Lower leg skin (tissue), 4 donors: ENCODE results near the gene KLHL17. TPM values are rescaled to one million over a fixed set of nuclear protein-coding genes. Genes with fewer than 3 reads are reported as not detected.

Experiments
- DNase-seq, 2 donors: peaks; one replicate each; pipeline ENCODE4 v3.0.0-alpha.2; 2019; ENCODE audit warnings: low spot score in 2 of 2
- H3K4me3 ChIP-seq: fragments of 200-600 bp; sonication (generic); 2 replicates; pipeline ENCODE4 v1.5.1; 2017; ENCODE audit warnings: mild to moderate bottlenecking, low read depth; ENCODE audit not compliant: poor library complexity, severe bottlenecking
- CTCF ChIP-seq, 3 donors: fragments of 450-650 bp; IDR thresholded peaks; one replicate each; pipeline ENCODE4 v1.5.1; 2016; ENCODE audit warnings: antibody characterized with exemption in 3 of 3, mild to moderate bottlenecking in 3 of 3, moderate library complexity in 2 of 3
- POLR2A ChIP-seq, 2 donors: fragments of 450-650 bp; IDR thresholded peaks; one replicate each; pipeline ENCODE4 v1.6.1; 2016 to 2017; ENCODE audit warnings: antibody characterized with exemption in 2 of 2, mild to moderate bottlenecking in 1 of 2, moderate library complexity in 1 of 2
- WGBS, 2 donors: methylation state at CpG; one replicate each; pipeline ENCODE4 v1.1.5; 2018; 5-methylcytosine and 5-hydroxymethylcytosine counted together
- intact Hi-C: fragments of 100-400 bp; cut with DNase I; formaldehyde crosslinking; loops from one replicate; pipeline ENCODE4 v1.15.0; 2023; ENCODE audit warnings: low total_unique reads
- total RNA-seq, 4 donors: library from RNA; depleted of rRNA; stranded (reverse); fragments of >200 nt; gene quantifications; one replicate each; pipeline ENCODE4 v1.1.0, GENCODE V29; 2016

KLHL17 gene
- total RNA-seq, 4 donors from 2014 or later, result 9.7 to 30.9 (median 16.3) TPM

GRCh38 chr1:914131-914890 is 46.1 kb upstream of the KLHL17 start:
- peak in 1 of 2 donors; percentile 63 for DNase-seq
- intact Hi-C loops, result no loop called here
- no peak for TF ChIP-seq POLR2A (IDR thresholded peaks at IDR 0.05)
- WGBS, 2 donors, result 67 to 73% methylated on average over 16 to 21 of the region's 21 CpGs
- no peak overlapping the region for H3K4me3 ChIP-seq

GRCh38 chr1:914891-915280 is 45.5 kb upstream of the KLHL17 start:
- 60 to 68% methylated on average over 6 of the region's 6 CpGs for WGBS, 2 donors
- no peak overlapping the region for H3K4me3 ChIP-seq
- no peak for TF ChIP-seq POLR2A (IDR thresholded peaks at IDR 0.05)
- no peak for DNase-seq
- intact Hi-C loops, result no loop called here

- H3K4me3 ChIP-seq, result no peak overlapping the region
- TF ChIP-seq CTCF (IDR thresholded peaks at IDR 0.05) (no peak), POLR2A (IDR thresholded peaks at IDR 0.05) (no peak)
- DNase-seq, result peak in 1 of 2 donors; percentile 81
- 74% methylated on average over 28 of the region's 28 CpGs for WGBS, 2 donors
- intact Hi-C loops, result no loop called here
These were observed 44.9 kb upstream of the KLHL17 start for GRCh38 chr1:915295-916172.

- DNase-seq, result peak in 1 of 2 donors; percentile 82
- intact Hi-C loops, result no loop called here
- no peak overlapping the region for H3K4me3 ChIP-seq
- TF ChIP-seq CTCF (IDR thresholded peaks at IDR 0.05), result no peak
- no peak for TF ChIP-seq POLR2A (IDR thresholded peaks at IDR 0.05)
- WGBS, 2 donors, result 20 to 24% methylated on average over 24 to 28 of the region's 31 CpGs
These were observed 44.0 kb upstream of the KLHL17 start for GRCh38 chr1:916173-917075.

- no peak for DNase-seq
- TF ChIP-seq POLR2A (IDR thresholded peaks at IDR 0.05), result no peak
- WGBS, 2 donors, result 25 to 28% methylated on average over 6 to 7 of the region's 7 CpGs
- intact Hi-C loops, result no loop called here
- no peak overlapping the region for H3K4me3 ChIP-seq
These were observed 43.3 kb upstream of the KLHL17 start for GRCh38 chr1:917076-917459.

GRCh38 chr1:917466-918091 is 42.8 kb upstream of the KLHL17 start:
- no peak overlapping the region for H3K4me3 ChIP-seq
- intact Hi-C loops, result no loop called here
- no peak for TF ChIP-seq CTCF (IDR thresholded peaks at IDR 0.05)
- TF ChIP-seq POLR2A (IDR thresholded peaks at IDR 0.05), result no peak
- DNase-seq, result no peak
- 37 to 38% methylated on average over 16 to 22 of the region's 22 CpGs for WGBS, 2 donors
